GM21381 (cell line): ENCODE results near the gene RPTOR.
"Not testable (repeated sequence)": the region's sequence is repeated elsewhere in the genome, so short reads cannot be mapped to it uniquely, and the experiment has no call there.

ENCODE experiments used
- ATAC-seq: cut with Tn5 transposase; IDR thresholded peaks from one replicate; pipeline ENCODE4 v1.9.1; 2021; ENCODE audit warnings: mild to moderate bottlenecking, moderate library complexity; ENCODE audit not compliant: unreplicated experiment

The RPTOR gene

GRCh38 chr17:80687839-80688238 is 143.2 kb downstream of the RPTOR start:
- no peak for ATAC-seq

GRCh38 chr17:80689129-80689619 is 144.5 kb downstream of the RPTOR start:
- ATAC-seq = no peak

- ATAC-seq = no peak
These were observed 147.1 kb downstream of the RPTOR start for GRCh38 chr17:80691784-80692183.

- no peak for ATAC-seq
These were observed 148.4 kb downstream of the RPTOR start for GRCh38 chr17:80692931-80693467.

GRCh38 chr17:80693511-80693910 is 148.9 kb downstream of the RPTOR start:
- ATAC-seq = no peak

- ATAC-seq = no peak
These were observed 149.7 kb downstream of the RPTOR start for GRCh38 chr17:80694085-80694991.

GRCh38 chr17:80694992-80695912 is 150.6 kb downstream of the RPTOR start:
- ATAC-seq = no peak

- ATAC-seq = no peak
These were observed 151.3 kb downstream of the RPTOR start for GRCh38 chr17:80695979-80696378.

GRCh38 chr17:80696456-80696855 is 151.8 kb downstream of the RPTOR start:
- ATAC-seq = no peak

GRCh38 chr17:80696964-80697363 is 152.3 kb downstream of the RPTOR start:
- ATAC-seq = no peak

GRCh38 chr17:80698297-80698696 is 153.7 kb downstream of the RPTOR start:
- ATAC-seq = no peak

- not testable (repeated sequence) for ATAC-seq
These were observed 154.6 kb downstream of the RPTOR start for GRCh38 chr17:80699205-80699604.

- ATAC-seq = no peak
These were observed 157.1 kb downstream of the RPTOR start for GRCh38 chr17:80701730-80702129.

GRCh38 chr17:80702315-80703141 is 157.9 kb downstream of the RPTOR start:
- ATAC-seq = no peak

GRCh38 chr17:80703142-80703478 is 158.5 kb downstream of the RPTOR start:
- no peak for ATAC-seq

GRCh38 chr17:80704381-80704819 is 159.8 kb downstream of the RPTOR start:
- no peak for ATAC-seq

- no peak for ATAC-seq
These were observed 160.3 kb downstream of the RPTOR start for GRCh38 chr17:80704894-80705293.

GRCh38 chr17:80705988-80706387 is 161.3 kb downstream of the RPTOR start:
- ATAC-seq = no peak

GRCh38 chr17:80706463-80706867 is 161.8 kb downstream of the RPTOR start:
- ATAC-seq = no peak

- no peak for ATAC-seq
These were observed 163.8 kb downstream of the RPTOR start for GRCh38 chr17:80708480-80708879.
